WTC11 (cell line): ENCODE measurements around the gene MADCAM1.
A peak's percentile ranks its signal among the peaks of the same experiment; 100 is the strongest.

Experiments
- FOXK1 ChIP-seq: sonication (generic); formaldehyde crosslinking; IDR thresholded peaks from 2 replicates; pipeline ENCODE4 v1.8.0; 2022; ENCODE audit warnings: mild to moderate bottlenecking, moderate library complexity, missing genetic modification reagents
- NFATC4 ChIP-seq: fragments of 250-450 bp; sonication (Bioruptor Pico); IDR thresholded peaks from 2 replicates; pipeline ENCODE4 v1.9.0; 2021; ENCODE audit warnings: mild to moderate bottlenecking
- NR1H2 ChIP-seq: sonication (generic); formaldehyde crosslinking; IDR thresholded peaks from 2 replicates; pipeline ENCODE4 v1.9.0; 2021; ENCODE audit warnings: mild to moderate bottlenecking, moderate library complexity, missing genetic modification reagents
- SP1 ChIP-seq: sonication (generic); formaldehyde crosslinking; conservative IDR thresholded peaks from 2 replicates; pipeline ENCODE4 v1.8.1; 2022; ENCODE audit warnings: missing genetic modification reagents
- ZBTB21 ChIP-seq: sonication (generic); formaldehyde crosslinking; IDR thresholded peaks from 2 replicates; pipeline ENCODE4 v1.8.1; 2023; ENCODE audit warnings: mild to moderate bottlenecking, missing genetic modification reagents, borderline replicate concordance
- ZNF121 ChIP-seq: sonication (generic); formaldehyde crosslinking; IDR thresholded peaks from 2 replicates; pipeline ENCODE4 v1.8.0; 2023; ENCODE audit warnings: missing genetic modification reagents
- TF ChIP-seq, protein P1 (sequence below): fragments of 200-600 bp; IDR thresholded peaks from 2 replicates; pipeline ENCODE4 v1.8.0; 2022; ENCODE audit warnings: antibody characterized with exemption
- TF ChIP-seq, protein P2 (sequence below): sonication (generic); formaldehyde crosslinking; IDR thresholded peaks from 2 replicates; pipeline ENCODE4 v1.8.0; 2023; ENCODE audit warnings: missing genetic modification reagents
- TF ChIP-seq, protein P3 (sequence below): sonication (generic); formaldehyde crosslinking; IDR thresholded peaks from 2 replicates; pipeline ENCODE4 v1.8.1; 2022; ENCODE audit warnings: mild to moderate bottlenecking, missing genetic modification reagents, moderate library complexity, borderline replicate concordance
- TF ChIP-seq, protein P4 (sequence below): sonication (generic); formaldehyde crosslinking; IDR thresholded peaks from 2 replicates; pipeline ENCODE4 v1.8.1; 2023; ENCODE audit warnings: mild to moderate bottlenecking, missing genetic modification reagents, moderate library complexity
- TF ChIP-seq, protein P5 (sequence below): sonication (generic); formaldehyde crosslinking; IDR thresholded peaks from 2 replicates; pipeline ENCODE4 v1.8.0; 2022; ENCODE audit warnings: mild to moderate bottlenecking, missing genetic modification reagents
- TF ChIP-seq, protein P6 (sequence below): sonication (generic); formaldehyde crosslinking; conservative IDR thresholded peaks from 2 replicates; pipeline ENCODE4 v1.8.1; 2023; ENCODE audit warnings: mild to moderate bottlenecking, low read depth, missing genetic modification reagents, moderate library complexity
- TF ChIP-seq, protein P7 (sequence below): sonication (generic); formaldehyde crosslinking; conservative IDR thresholded peaks from 2 replicates; pipeline ENCODE4 v1.8.1; 2022; ENCODE audit warnings: mild to moderate bottlenecking, missing genetic modification reagents

DNA sequence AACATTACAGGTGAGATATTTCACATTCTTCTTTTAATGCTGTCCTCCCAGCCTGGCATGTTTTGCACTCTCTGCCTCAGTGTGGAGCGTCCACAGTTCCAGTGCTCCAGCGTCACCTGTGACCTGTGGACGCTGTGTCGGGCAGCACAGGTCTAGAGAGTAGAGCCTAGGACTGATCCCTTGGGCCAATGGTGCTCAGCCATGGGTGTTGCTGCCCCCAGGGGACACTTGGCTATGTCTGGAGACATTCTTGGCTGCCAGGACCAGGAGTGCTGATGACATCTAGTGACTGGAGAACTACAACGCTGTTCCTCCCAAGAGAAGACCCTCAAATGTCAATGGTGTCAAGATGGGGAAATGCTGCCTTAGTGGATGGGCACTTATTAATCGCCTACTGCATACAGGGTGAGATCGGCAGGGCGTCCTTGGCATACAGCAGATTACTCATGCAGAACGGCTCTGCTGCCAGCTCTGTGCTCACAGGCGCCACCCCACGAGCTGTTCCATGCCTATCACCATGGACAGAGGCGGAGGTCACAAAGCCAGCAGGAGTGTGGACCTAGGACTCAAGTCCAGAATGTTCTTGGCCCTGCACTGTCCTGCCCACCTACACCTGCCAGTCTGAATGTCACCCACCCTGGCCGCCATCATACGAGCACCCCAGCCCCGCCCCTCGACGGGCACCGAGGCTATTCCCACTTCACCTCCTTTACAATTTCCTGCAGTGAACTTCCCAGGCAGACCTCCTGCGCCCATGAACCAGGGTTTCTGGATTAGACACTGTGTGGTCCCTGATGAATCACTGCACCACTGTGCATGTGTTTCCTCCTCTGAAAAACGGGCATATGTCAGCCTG is 13.9 kb upstream of the MADCAM1 start:
- TF ChIP-seq, protein P1, sequence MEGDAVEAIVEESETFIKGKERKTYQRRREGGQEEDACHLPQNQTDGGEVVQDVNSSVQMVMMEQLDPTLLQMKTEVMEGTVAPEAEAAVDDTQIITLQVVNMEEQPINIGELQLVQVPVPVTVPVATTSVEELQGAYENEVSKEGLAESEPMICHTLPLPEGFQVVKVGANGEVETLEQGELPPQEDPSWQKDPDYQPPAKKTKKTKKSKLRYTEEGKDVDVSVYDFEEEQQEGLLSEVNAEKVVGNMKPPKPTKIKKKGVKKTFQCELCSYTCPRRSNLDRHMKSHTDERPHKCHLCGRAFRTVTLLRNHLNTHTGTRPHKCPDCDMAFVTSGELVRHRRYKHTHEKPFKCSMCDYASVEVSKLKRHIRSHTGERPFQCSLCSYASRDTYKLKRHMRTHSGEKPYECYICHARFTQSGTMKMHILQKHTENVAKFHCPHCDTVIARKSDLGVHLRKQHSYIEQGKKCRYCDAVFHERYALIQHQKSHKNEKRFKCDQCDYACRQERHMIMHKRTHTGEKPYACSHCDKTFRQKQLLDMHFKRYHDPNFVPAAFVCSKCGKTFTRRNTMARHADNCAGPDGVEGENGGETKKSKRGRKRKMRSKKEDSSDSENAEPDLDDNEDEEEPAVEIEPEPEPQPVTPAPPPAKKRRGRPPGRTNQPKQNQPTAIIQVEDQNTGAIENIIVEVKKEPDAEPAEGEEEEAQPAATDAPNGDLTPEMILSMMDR, result no peak
- TF ChIP-seq ZBTB21, result no peak
- no peak for TF ChIP-seq NFATC4 (CRISPR knock-in tag)
- TF ChIP-seq NR1H2, result no peak
- TF ChIP-seq, protein P2, sequence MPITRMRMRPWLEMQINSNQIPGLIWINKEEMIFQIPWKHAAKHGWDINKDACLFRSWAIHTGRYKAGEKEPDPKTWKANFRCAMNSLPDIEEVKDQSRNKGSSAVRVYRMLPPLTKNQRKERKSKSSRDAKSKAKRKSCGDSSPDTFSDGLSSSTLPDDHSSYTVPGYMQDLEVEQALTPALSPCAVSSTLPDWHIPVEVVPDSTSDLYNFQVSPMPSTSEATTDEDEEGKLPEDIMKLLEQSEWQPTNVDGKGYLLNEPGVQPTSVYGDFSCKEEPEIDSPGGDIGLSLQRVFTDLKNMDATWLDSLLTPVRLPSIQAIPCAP (CRISPR knock-in tag), result no peak
- no peak for TF ChIP-seq ZNF121 (CRISPR knock-in tag)
- TF ChIP-seq, protein P3, sequence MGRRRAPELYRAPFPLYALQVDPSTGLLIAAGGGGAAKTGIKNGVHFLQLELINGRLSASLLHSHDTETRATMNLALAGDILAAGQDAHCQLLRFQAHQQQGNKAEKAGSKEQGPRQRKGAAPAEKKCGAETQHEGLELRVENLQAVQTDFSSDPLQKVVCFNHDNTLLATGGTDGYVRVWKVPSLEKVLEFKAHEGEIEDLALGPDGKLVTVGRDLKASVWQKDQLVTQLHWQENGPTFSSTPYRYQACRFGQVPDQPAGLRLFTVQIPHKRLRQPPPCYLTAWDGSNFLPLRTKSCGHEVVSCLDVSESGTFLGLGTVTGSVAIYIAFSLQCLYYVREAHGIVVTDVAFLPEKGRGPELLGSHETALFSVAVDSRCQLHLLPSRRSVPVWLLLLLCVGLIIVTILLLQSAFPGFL, result no peak
- TF ChIP-seq, protein P4, sequence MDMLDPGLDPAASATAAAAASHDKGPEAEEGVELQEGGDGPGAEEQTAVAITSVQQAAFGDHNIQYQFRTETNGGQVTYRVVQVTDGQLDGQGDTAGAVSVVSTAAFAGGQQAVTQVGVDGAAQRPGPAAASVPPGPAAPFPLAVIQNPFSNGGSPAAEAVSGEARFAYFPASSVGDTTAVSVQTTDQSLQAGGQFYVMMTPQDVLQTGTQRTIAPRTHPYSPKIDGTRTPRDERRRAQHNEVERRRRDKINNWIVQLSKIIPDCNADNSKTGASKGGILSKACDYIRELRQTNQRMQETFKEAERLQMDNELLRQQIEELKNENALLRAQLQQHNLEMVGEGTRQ, result no peak
- TF ChIP-seq FOXK1 (CRISPR knock-in tag), result no peak
- 0 out of 2 replicates have a peak, but pooled peaks have one; percentile 28 for TF ChIP-seq SP1 (CRISPR knock-in tag)
- TF ChIP-seq, protein P5, sequence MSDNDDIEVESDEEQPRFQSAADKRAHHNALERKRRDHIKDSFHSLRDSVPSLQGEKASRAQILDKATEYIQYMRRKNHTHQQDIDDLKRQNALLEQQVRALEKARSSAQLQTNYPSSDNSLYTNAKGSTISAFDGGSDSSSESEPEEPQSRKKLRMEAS, result no peak
- TF ChIP-seq, protein P6, sequence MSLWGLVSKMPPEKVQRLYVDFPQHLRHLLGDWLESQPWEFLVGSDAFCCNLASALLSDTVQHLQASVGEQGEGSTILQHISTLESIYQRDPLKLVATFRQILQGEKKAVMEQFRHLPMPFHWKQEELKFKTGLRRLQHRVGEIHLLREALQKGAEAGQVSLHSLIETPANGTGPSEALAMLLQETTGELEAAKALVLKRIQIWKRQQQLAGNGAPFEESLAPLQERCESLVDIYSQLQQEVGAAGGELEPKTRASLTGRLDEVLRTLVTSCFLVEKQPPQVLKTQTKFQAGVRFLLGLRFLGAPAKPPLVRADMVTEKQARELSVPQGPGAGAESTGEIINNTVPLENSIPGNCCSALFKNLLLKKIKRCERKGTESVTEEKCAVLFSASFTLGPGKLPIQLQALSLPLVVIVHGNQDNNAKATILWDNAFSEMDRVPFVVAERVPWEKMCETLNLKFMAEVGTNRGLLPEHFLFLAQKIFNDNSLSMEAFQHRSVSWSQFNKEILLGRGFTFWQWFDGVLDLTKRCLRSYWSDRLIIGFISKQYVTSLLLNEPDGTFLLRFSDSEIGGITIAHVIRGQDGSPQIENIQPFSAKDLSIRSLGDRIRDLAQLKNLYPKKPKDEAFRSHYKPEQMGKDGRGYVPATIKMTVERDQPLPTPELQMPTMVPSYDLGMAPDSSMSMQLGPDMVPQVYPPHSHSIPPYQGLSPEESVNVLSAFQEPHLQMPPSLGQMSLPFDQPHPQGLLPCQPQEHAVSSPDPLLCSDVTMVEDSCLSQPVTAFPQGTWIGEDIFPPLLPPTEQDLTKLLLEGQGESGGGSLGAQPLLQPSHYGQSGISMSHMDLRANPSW (CRISPR knock-in tag), result no peak
- TF ChIP-seq, protein P7, sequence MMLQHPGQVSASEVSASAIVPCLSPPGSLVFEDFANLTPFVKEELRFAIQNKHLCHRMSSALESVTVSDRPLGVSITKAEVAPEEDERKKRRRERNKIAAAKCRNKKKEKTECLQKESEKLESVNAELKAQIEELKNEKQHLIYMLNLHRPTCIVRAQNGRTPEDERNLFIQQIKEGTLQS (CRISPR knock-in tag), result no peak
